ENCODE data around the gene DNM3.

The DNM3 gene

DNA sequence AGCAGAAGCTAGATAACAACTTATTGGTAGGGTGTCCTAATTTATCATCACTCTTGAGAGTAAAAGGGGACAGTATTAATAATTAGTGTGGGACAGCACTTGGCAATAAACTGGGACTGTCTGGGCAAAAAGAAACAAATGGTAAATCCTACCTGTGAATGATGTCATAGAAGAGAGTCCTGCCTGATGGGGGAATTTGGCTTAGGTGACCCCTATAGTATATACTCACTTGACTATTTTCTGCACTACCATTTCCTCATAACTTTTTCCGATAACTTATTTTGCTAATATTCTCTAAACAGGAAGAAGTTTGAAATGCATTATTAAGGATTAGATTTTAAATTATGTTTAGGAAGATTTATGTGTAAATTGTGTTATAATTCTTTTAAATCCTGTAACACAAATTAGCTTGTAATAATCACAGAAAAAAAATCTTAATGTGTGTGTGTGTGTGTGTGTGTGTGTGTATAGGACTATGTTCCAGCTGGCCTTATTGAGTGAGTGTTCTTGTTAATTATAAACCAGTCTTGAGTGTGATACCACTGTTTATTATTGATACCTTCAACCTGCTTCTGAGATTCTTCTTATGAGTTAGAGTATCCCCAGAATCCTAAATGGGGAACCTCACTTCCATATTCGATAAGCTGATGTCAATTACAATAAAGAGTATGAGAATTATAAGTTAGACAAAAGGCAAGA is 435.0 kb downstream of the DNM3 start:
- in situ Hi-C loops (cut with MboI; ENCODE audit: low sequenced_read_pairs, unreplicated experiment) = no loop called here
- no peak for DNase-seq (ENCODE audit: low spot score)
- TF ChIP-seq, protein P1, sequence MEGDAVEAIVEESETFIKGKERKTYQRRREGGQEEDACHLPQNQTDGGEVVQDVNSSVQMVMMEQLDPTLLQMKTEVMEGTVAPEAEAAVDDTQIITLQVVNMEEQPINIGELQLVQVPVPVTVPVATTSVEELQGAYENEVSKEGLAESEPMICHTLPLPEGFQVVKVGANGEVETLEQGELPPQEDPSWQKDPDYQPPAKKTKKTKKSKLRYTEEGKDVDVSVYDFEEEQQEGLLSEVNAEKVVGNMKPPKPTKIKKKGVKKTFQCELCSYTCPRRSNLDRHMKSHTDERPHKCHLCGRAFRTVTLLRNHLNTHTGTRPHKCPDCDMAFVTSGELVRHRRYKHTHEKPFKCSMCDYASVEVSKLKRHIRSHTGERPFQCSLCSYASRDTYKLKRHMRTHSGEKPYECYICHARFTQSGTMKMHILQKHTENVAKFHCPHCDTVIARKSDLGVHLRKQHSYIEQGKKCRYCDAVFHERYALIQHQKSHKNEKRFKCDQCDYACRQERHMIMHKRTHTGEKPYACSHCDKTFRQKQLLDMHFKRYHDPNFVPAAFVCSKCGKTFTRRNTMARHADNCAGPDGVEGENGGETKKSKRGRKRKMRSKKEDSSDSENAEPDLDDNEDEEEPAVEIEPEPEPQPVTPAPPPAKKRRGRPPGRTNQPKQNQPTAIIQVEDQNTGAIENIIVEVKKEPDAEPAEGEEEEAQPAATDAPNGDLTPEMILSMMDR (IDR thresholded peaks at IDR 0.05; ENCODE audit: borderline replicate concordance, control extremely low read depth, extremely low read depth, insufficient read depth, missing control alignments) = no peak

DNA sequence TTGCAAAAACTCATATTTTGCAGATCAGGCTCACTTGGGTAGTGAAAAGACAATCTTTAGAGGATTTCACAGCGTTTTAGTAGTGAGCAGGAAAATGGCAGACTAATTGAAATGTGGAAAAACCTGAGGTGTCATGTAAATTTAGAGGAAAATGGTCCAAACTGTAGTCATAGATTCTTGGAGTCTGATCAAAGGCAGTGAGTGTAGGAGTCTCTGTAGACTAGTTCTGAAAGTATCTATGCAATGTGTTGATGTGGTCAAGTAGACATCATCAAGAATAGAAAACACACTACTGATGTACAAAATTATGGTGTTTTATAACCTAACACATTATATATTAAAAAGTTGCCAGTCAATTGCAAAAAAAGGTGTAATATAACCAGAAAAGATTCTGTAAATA is 436.0 kb downstream of the DNM3 start:
- in situ Hi-C loops (cut with MboI; ENCODE audit: low sequenced_read_pairs, unreplicated experiment) = no loop called here
- TF ChIP-seq, protein P1 (IDR thresholded peaks at IDR 0.05; ENCODE audit: borderline replicate concordance, control extremely low read depth, extremely low read depth, insufficient read depth, missing control alignments) = no peak
- no peak for DNase-seq (ENCODE audit: low spot score)

DNA sequence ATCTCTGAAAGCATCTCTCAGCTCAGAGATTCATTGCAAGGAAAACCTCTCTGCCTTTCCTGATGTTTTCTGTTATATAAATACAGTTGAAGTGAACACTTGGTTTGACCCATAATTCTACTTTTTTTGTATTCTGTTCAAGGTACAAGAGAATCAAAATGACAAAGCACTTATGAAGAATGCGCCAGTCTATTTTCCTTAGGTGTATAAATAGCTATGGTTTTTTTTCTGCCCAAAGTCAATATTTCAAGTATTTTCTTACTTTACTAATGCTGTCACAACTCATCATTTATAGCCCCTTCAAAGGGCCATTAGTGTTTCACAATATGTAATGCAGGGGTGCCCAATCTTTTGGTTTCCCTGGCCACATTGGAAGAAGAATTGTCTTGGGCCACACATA is 436.7 kb downstream of the DNM3 start:
- DNase-seq (ENCODE audit: low spot score) = no peak
- in situ Hi-C loops (cut with MboI; ENCODE audit: low sequenced_read_pairs, unreplicated experiment) = no loop called here
- TF ChIP-seq, protein P1 (IDR thresholded peaks at IDR 0.05; ENCODE audit: borderline replicate concordance, control extremely low read depth, extremely low read depth, insufficient read depth, missing control alignments) = no peak

DNA sequence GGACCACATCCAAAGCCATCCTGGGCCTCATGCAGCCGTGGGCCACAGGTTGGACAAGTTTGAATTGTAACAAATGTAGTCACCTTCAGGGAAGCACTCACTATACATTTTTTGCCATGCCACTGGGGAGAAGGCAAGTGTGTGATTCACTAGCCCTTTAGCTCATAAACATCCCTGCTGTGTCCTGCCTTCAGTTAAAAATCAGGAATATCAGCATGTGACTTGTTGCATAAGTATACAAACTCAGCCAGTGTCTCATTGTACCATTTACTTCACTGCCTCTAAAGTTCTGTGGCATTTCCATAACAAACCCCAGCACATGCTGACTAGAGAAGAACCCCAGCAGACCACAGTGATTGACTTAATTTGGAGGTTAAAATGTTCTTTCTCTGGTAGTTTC is 437.2 kb downstream of the DNM3 start:
- TF ChIP-seq, protein P1 (IDR thresholded peaks at IDR 0.05; ENCODE audit: borderline replicate concordance, control extremely low read depth, extremely low read depth, insufficient read depth, missing control alignments) = no peak
- in situ Hi-C loops (cut with MboI; ENCODE audit: low sequenced_read_pairs, unreplicated experiment) = no loop called here
- no peak for DNase-seq (ENCODE audit: low spot score)

DNA sequence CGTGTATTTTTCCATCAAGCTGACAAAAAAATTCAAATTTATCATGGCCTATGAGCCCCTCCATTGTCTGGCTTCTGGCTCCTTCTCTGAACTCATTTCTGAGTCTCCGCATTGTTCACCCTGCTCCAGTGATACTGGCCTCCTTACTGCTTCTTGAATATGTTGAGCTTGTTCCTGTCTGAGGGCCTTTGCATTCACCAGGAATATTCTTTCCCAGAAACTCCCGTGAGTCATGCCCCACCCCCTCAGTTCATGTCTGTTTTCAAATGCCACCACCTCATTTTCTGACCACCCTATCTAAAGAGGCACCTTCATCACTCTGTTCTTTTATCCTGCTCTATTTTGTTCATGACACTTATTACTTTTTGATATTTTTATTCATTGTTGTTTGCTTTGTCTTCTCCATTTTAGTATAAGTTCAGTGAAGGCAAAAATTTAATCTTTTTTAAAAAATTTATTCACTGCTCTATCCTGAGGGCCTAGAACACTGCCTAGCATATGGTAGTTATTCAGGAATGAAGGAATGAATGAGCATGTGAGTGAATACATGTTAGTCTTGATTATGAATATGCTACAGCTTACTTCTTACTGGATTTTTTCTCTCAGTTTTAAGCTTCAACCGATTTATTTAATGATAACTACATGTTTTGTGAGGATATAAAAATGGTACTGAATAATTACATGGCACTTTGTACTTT is 438.8 kb downstream of the DNM3 start:
- in situ Hi-C loops (cut with MboI; ENCODE audit: low sequenced_read_pairs, unreplicated experiment) = no loop called here
- TF ChIP-seq, protein P1 (IDR thresholded peaks at IDR 0.05; ENCODE audit: borderline replicate concordance, control extremely low read depth, extremely low read depth, insufficient read depth, missing control alignments) = no peak
- DNase-seq (ENCODE audit: low spot score) = no peak

DNA sequence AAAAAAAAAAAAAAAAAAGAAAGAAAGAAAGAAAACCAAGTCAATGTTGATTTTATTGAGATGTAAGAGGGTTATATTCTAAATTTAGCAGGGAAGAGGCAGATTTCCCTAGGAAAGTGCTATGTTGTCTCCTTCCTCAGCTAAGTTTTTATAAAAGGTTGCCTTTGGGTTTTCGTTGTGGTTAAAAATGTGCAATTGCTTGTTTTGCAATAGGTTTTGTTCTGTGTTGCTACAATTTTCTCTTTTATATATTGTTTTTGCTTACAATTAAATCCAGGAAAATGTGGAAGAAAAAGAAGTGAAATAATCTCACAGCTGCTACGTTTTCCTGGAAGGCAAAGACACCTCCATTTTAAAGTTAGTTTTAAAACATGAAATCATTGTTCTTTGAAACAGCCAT is 442.5 kb downstream of the DNM3 start:
- TF ChIP-seq, protein P1 (IDR thresholded peaks at IDR 0.05; ENCODE audit: borderline replicate concordance, control extremely low read depth, extremely low read depth, insufficient read depth, missing control alignments) = no peak
- in situ Hi-C loops (cut with MboI; ENCODE audit: low sequenced_read_pairs, unreplicated experiment) = no loop called here
- no peak for DNase-seq (ENCODE audit: low spot score)

Data from GM13976 (cell line).